Measurements from ENCODE around the gene FBN2. TPM values are rescaled to one million over a fixed set of nuclear protein-coding genes. Genes with fewer than 3 reads are reported as not detected.

FBN2 gene
- total and polyA plus RNA-seq, 11 donors = 7.4 to 28.0 (median 9.7) TPM

DNA sequence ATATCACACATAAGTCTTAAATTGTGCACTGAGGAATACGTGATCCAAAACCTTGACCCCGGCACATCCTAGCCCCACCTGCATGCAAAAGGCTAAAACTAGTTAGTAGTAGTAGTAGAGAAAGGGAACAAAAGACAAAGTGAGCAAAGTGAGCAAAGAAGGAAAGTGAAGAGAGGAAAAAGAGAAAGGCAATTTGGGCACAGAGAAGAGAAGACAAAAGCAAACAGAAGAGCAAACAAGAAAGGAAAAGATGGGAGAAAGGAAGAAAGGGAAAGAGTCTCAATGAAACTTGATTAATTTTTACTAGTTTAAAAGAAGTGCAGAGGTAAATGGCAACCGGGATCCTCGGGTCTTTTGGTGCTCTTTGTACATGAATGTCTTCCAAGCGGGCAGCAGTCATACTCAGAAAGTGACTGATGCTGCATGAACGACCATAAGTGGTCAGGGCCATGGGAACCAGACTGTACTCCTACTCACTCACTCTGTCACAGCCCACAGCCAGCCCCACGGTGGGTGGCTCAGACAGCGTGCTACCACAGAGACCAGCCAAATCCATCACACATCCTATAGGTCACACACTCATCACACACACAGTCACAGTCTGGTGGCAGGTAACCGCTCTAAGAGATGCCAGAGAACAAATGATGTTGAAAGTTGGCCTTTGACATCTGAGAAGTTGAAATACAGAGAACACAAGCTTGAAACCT is 203.9 kb downstream of the FBN2 start:
- ATAC-seq = no peak
- TF ChIP-seq POLR2A (IDR thresholded peaks at IDR 0.05) = no peak
- TF ChIP-seq, protein P1, sequence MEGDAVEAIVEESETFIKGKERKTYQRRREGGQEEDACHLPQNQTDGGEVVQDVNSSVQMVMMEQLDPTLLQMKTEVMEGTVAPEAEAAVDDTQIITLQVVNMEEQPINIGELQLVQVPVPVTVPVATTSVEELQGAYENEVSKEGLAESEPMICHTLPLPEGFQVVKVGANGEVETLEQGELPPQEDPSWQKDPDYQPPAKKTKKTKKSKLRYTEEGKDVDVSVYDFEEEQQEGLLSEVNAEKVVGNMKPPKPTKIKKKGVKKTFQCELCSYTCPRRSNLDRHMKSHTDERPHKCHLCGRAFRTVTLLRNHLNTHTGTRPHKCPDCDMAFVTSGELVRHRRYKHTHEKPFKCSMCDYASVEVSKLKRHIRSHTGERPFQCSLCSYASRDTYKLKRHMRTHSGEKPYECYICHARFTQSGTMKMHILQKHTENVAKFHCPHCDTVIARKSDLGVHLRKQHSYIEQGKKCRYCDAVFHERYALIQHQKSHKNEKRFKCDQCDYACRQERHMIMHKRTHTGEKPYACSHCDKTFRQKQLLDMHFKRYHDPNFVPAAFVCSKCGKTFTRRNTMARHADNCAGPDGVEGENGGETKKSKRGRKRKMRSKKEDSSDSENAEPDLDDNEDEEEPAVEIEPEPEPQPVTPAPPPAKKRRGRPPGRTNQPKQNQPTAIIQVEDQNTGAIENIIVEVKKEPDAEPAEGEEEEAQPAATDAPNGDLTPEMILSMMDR (IDR thresholded peaks at IDR 0.05) = no peak
- H3K36me3 ChIP-seq = peaks cover 0 to 28% (median 6%) of the 10 kb centered on the region in 9 donors
- H3K9me3 ChIP-seq = no peaks in the 10 kb centered on the region
- H3K27ac ChIP-seq = no peak overlapping the region
- peaks cover 0 to 11% (median under 1%) of the 10 kb centered on the region in 12 donors for H3K4me1 ChIP-seq
- H3K4me3 ChIP-seq = no peak overlapping the region
- intact Hi-C loops (cut with DNase I) = no loop called here
- WGBS, 4 donors = 90 to 92% (median 91%) methylated on average over 9 of the region's 9 CpGs
- no peak for DNase-seq
- no peaks in the 10 kb centered on the region for H3K27me3 ChIP-seq

DNA sequence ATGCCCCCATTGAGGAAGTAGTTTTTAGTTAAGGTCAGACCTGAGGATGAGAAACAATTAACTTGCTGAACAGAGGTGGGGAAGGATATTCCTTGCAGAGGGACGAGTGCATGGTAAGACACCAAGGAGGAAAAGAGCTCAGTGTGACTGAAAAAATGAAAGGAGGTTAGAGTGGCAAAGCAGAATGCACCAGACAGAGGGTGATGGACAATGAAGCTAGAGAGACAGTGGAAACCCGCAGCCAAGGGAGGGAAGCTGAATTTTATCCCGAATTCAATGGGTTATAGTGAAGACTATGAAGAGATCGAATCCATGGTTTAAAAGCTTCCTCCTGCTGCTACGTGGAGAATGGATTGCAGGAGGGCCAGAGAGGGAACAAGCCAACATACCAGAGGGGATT is 206.8 kb downstream of the FBN2 start:
- WGBS, 4 donors = 85 to 93% (median 87%) methylated on average over 5 of the region's 5 CpGs
- no peak for TF ChIP-seq POLR2A (IDR thresholded peaks at IDR 0.05)
- TF ChIP-seq, protein P1 (IDR thresholded peaks at IDR 0.05) = no peak
- Histone ChIP-seq H3K4me1 (peaks cover 0 to 14% (median 4%) of the 10 kb centered on the region in 12 donors), H3K27ac (no peak overlapping the region), H3K36me3 (peaks cover 0 to 28% (median 6%) of the 10 kb centered on the region in 9 donors), H3K9me3 (no peaks in the 10 kb centered on the region), H3K4me3 (no peak overlapping the region), H3K27me3 (no peaks in the 10 kb centered on the region)
- intact Hi-C loops (cut with DNase I) = no loop called here
- ATAC-seq (no peak), DNase-seq (no peak)

DNA sequence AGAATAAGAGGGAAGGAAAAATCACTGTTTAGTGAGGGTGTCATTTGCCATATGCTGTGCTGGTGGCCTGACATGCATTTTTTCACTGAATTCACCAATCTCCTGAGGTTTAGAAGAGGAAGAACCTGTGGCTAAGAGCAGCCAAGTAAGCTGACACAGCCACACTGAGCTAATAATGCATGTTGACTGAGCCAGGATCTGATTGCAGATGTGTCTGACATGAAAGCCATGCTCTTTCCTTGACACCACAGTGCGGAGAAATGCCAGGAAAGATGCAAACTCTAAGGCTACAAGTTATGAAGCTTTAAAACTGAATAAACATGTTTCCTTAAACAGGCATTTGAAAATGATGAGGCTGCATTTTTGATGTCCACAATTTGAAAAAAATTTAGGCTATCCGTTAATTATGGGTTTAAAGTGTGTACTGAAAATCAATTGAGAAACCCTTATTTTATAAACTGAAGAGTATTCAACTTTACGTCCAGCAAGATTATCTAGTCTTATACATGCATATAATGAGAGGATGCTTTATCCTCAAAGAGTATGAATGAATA is 208.6 kb downstream of the FBN2 start:
- WGBS, 4 donors = 80 to 87% (median 84%) methylated on average over 3 of the region's 3 CpGs
- no peak for TF ChIP-seq POLR2A (IDR thresholded peaks at IDR 0.05)
- TF ChIP-seq, protein P1 (IDR thresholded peaks at IDR 0.05) = no peak
- Histone ChIP-seq H3K4me1 (peaks cover 0 to 14% (median 4%) of the 10 kb centered on the region in 12 donors), H3K27ac (peak overlapping the region in 1 of 12 donors; percentile 12), H3K27me3 (no peaks in the 10 kb centered on the region), H3K4me3 (no peak overlapping the region), H3K36me3 (peaks cover 0 to 12% (median 0%) of the 10 kb centered on the region in 9 donors), H3K9me3 (no peaks in the 10 kb centered on the region)
- intact Hi-C loops (cut with DNase I) = no loop called here
- DNase-seq (no peak), ATAC-seq (no peak)

DNA sequence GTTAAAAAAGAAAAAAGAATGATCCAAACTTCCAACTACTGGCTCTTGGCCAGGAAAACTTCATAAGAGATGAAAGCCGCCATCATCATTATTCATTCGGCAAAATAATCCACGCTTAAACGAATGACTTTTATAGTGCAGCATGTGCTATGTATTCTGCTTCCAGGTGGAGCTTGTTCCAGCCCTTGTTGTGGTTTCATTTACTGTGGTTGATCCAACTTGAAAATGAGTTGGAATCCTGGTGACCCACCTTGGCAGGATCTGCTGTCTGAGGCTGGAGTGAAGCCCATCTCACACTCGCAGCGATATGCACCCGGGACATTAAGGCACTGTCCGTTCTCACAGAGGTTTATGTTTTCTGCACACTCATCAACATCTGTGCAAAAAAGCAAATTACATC is 209.6 kb downstream of the FBN2 start:
- H3K27me3 ChIP-seq = no peaks in the 10 kb centered on the region
- DNase-seq (no peak), ATAC-seq (peak; percentile 30 to 80 (median 50))
- intact Hi-C loops (cut with DNase I) = no loop called here
- no peaks in the 10 kb centered on the region for H3K9me3 ChIP-seq
- 31 to 40% (median 35%) methylated on average over 8 of the region's 8 CpGs for WGBS, 4 donors
- peak overlapping the region in 4 of 12 donors; percentile 12 to 21 (median 13) for H3K27ac ChIP-seq
- H3K4me3 ChIP-seq = peak overlapping the region in 5 of 12 donors; percentile 1 to 11 (median 3)
- H3K36me3 ChIP-seq = peaks cover 0 to 12% (median 0%) of the 10 kb centered on the region in 9 donors
- H3K4me1 ChIP-seq = peaks cover 0 to 14% (median 4%) of the 10 kb centered on the region in 12 donors
- no peak for TF ChIP-seq POLR2A (IDR thresholded peaks at IDR 0.05)
- TF ChIP-seq, protein P1 (IDR thresholded peaks at IDR 0.05) = no peak

Measured in heart left ventricle (tissue), 16 donors.